ENCODE data around the gene METTL16. TPM values are rescaled to one million over a fixed set of nuclear protein-coding genes. Genes with fewer than 3 reads are reported as not detected.

The METTL16 gene
- total and polyA plus RNA-seq, 4 donors: 4.1 to 8.9 (median 6.6) TPM

- DNase-seq (ENCODE audit: low spot score): no peak
- no peaks in the 10 kb centered on the region for H3K9me3 ChIP-seq (ENCODE audit: control insufficient read depth in 4 of 4, low read length in 3 of 4)
- peaks cover 1 to 31% (median 6%) of the 10 kb centered on the region in 4 donors for H3K36me3 ChIP-seq (ENCODE audit: control insufficient read depth in 4 of 4, insufficient read depth in 3 of 4, low read depth in 1 of 4, low read length in 3 of 4)
- H3K27ac ChIP-seq (ENCODE audit: low read depth in 1 of 2, low read length in 2 of 2): no peak overlapping the region
- no peak overlapping the region for H3K9ac ChIP-seq (ENCODE audit: low read depth in 1 of 2, low read length in 2 of 2)
- WGBS: 96% methylated on average over 19 of the region's 19 CpGs
- H3K4me3 ChIP-seq (ENCODE audit: low read depth in 1 of 3, low read length in 3 of 3): no peak overlapping the region
- TF ChIP-seq REST (IDR thresholded peaks at IDR 0.05): no peak
- no peak for TF ChIP-seq YY1 (IDR thresholded peaks at IDR 0.05)
- no peak for TF ChIP-seq JUND (IDR thresholded peaks at IDR 0.05)
- no peak for TF ChIP-seq NR2F2 (IDR thresholded peaks at IDR 0.05)
- no peak for TF ChIP-seq RXRA (IDR thresholded peaks at IDR 0.05)
- TF ChIP-seq EGR1 (IDR thresholded peaks at IDR 0.05; ENCODE audit: low read depth in 2 of 2): no peak
- no peak for TF ChIP-seq TAF1 (conservative IDR thresholded peaks at IDR 0.05)
- H3K4me1 ChIP-seq (ENCODE audit: control insufficient read depth in 4 of 4, insufficient read depth in 4 of 4, low read length in 3 of 4): peaks cover 0 to 4% (median 0%) of the 10 kb centered on the region in 4 donors
- H3K27me3 ChIP-seq (ENCODE audit: control insufficient read depth in 4 of 4, insufficient read depth in 4 of 4, low read length in 3 of 4): no peaks in the 10 kb centered on the region
These were observed 136.3 kb downstream of the METTL16 start for GRCh38 chr17:2375406-2375805.

GRCh38 chr17:2374549-2375285, 137.0 kb downstream of the METTL16 start:
- H3K9me3 ChIP-seq (ENCODE audit: control insufficient read depth in 4 of 4, low read length in 3 of 4): no peaks in the 10 kb centered on the region
- WGBS: 89% methylated on average over 11 of the region's 11 CpGs
- peaks cover 1 to 26% (median 6%) of the 10 kb centered on the region in 4 donors for H3K36me3 ChIP-seq (ENCODE audit: control insufficient read depth in 4 of 4, insufficient read depth in 3 of 4, low read depth in 1 of 4, low read length in 3 of 4)
- H3K4me3 ChIP-seq (ENCODE audit: low read depth in 1 of 3, low read length in 3 of 3): no peak overlapping the region
- H3K9ac ChIP-seq (ENCODE audit: low read depth in 1 of 2, low read length in 2 of 2): no peak overlapping the region
- no peak for DNase-seq (ENCODE audit: low spot score)
- no peaks in the 10 kb centered on the region for H3K27me3 ChIP-seq (ENCODE audit: control insufficient read depth in 4 of 4, insufficient read depth in 4 of 4, low read length in 3 of 4)
- peaks cover 0 to 4% (median under 1%) of the 10 kb centered on the region in 4 donors for H3K4me1 ChIP-seq (ENCODE audit: control insufficient read depth in 4 of 4, insufficient read depth in 4 of 4, low read length in 3 of 4)
- TF ChIP-seq ATF3 (IDR thresholded peaks at IDR 0.05) (no peak), HNF4A (conservative IDR thresholded peaks at IDR 0.05) (no peak)
- no peak overlapping the region for H3K27ac ChIP-seq (ENCODE audit: low read depth in 1 of 2, low read length in 2 of 2)

- no peak for DNase-seq (ENCODE audit: low spot score)
- Histone ChIP-seq H3K36me3 (ENCODE audit: control insufficient read depth in 4 of 4, insufficient read depth in 3 of 4, low read depth in 1 of 4, low read length in 3 of 4) (peaks cover 1 to 24% (median 6%) of the 10 kb centered on the region in 4 donors), H3K27ac (ENCODE audit: low read depth in 1 of 2, low read length in 2 of 2) (no peak overlapping the region), H3K27me3 (ENCODE audit: control insufficient read depth in 4 of 4, insufficient read depth in 4 of 4, low read length in 3 of 4) (no peaks in the 10 kb centered on the region), H3K4me3 (ENCODE audit: low read depth in 1 of 3, low read length in 3 of 3) (no peak overlapping the region), H3K9ac (ENCODE audit: low read depth in 1 of 2, low read length in 2 of 2) (no peak overlapping the region), H3K9me3 (ENCODE audit: control insufficient read depth in 4 of 4, low read length in 3 of 4) (no peaks in the 10 kb centered on the region), H3K4me1 (ENCODE audit: control insufficient read depth in 4 of 4, insufficient read depth in 4 of 4, low read length in 3 of 4) (peaks cover 0 to 4% (median 1%) of the 10 kb centered on the region in 4 donors)
- WGBS: 96% methylated on average over 18 of the region's 18 CpGs
- no peak for TF ChIP-seq MAX (IDR thresholded peaks at IDR 0.05)
- TF ChIP-seq HNF4A (conservative IDR thresholded peaks at IDR 0.05): no peak
- TF ChIP-seq FOXA2 (IDR thresholded peaks at IDR 0.05): no peak
- TF ChIP-seq TAF1 (conservative IDR thresholded peaks at IDR 0.05): no peak
- TF ChIP-seq EGR1 (IDR thresholded peaks at IDR 0.05; ENCODE audit: low read depth in 2 of 2): no peak
- TF ChIP-seq NR2F2 (IDR thresholded peaks at IDR 0.05): no peak
- no peak for TF ChIP-seq ATF3 (IDR thresholded peaks at IDR 0.05)
- no peak for TF ChIP-seq ZBTB33 (IDR thresholded peaks at IDR 0.05)
- TF ChIP-seq HNF4G (IDR thresholded peaks at IDR 0.05): no peak
- TF ChIP-seq YY1 (IDR thresholded peaks at IDR 0.05): no peak
- TF ChIP-seq CTCF (IDR thresholded peaks at IDR 0.05; ENCODE audit: low read depth, low read length, missing input control): no peak
- TF ChIP-seq FOXA1 (IDR thresholded peaks at IDR 0.05): no peak
- no peak for TF ChIP-seq JUND (IDR thresholded peaks at IDR 0.05)
- no peak for TF ChIP-seq RXRA (IDR thresholded peaks at IDR 0.05)
- no peak for TF ChIP-seq SP1 (IDR thresholded peaks at IDR 0.05)
- no peak for TF ChIP-seq GABPA (IDR thresholded peaks at IDR 0.05 in 1 of 2, conservative IDR thresholded peaks at IDR 0.05 in 1 of 2)
- no peak for TF ChIP-seq RAD21 (IDR thresholded peaks at IDR 0.05)
These were observed 138.5 kb downstream of the METTL16 start for GRCh38 chr17:2373179-2373578.
